Activated CD4-positive, alpha-beta memory T cell treated with anti-CD3 and anti-CD28 coated beads, Interleukin-2, amount 10 ng/mL, durations not matched to agents 7 days and 5 days (primary cell): ENCODE measurements around the gene CAPS2. TPM values are rescaled to one million over a fixed set of nuclear protein-coding genes. Genes with fewer than 3 reads are reported as not detected.

Source experiments
- CTCF ChIA-PET: fragments of 350-600 bp; sonication (Branson Sonifier 250); formaldehyde crosslinking; loops from one replicate; lab custom pipeline; 2021; ENCODE audit warnings: antibody characterized with exemption, inconsistent platforms; lab: Charles Lee
- POLR2A ChIA-PET: fragments of 350-600 bp; sonication (Branson Sonifier 250); formaldehyde crosslinking; loops from one replicate; lab custom pipeline; 2021; ENCODE audit warnings: antibody characterized with exemption; lab: Charles Lee
- DNase-seq: peaks from one replicate; pipeline ENCODE4 v3.0.0-alpha.2; 2020
- H3K27ac Mint-ChIP-seq: one replicate; pipeline ENCODE4 v1.8.0; 2021; ENCODE audit warnings: mild to moderate bottlenecking, mixed read lengths
- H3K27me3 Mint-ChIP-seq: one replicate; pipeline ENCODE4 v1.8.0; 2021; ENCODE audit warnings: mixed read lengths
- H3K36me3 Mint-ChIP-seq: one replicate; pipeline ENCODE4 v1.8.0; 2021; ENCODE audit warnings: low read depth, mixed read lengths
- H3K4me1 Mint-ChIP-seq: one replicate; pipeline ENCODE4 v1.8.0; 2021; ENCODE audit warnings: mixed read lengths
- H3K4me3 Mint-ChIP-seq: one replicate; pipeline ENCODE4 v1.8.0; 2021; ENCODE audit warnings: mild to moderate bottlenecking, mixed read lengths
- H3K9me3 Mint-ChIP-seq: one replicate; pipeline ENCODE4 v1.8.0; 2021; ENCODE audit warnings: mixed read lengths
- total RNA-seq, 2 experiments: library from RNA; stranded (reverse); gene quantifications; one replicate each; pipeline ENCODE4 v1.2.3, GENCODE V29; 2021

CAPS2 gene
- total RNA-seq, 2 experiments from 2014 or later: 3.6 to 4.1 TPM

- Mint-ChIP-seq H3K36me3 (no peaks in the 10 kb centered on the region), H3K4me1 (peaks cover 25% of the 10 kb centered on the region), H3K9me3 (no peaks in the 10 kb centered on the region), H3K4me3 (no peak overlapping the region), H3K27ac (no peak overlapping the region), H3K27me3 (peaks cover 34% of the 10 kb centered on the region)
- CTCF ChIA-PET: interaction anchor here (0.9 to 1.6 kb wide), 3 partner anchors 53 to 147 kb away, joined by 3 to 7 read pairs (median 6); no protein-coding TSS in a partner anchor
- POLR2A ChIA-PET: interaction anchor here (1.0 kb wide), 1 partner anchor 53 kb away, joined by 4 read pairs; the partner anchor contains the start of gene GLIPR1L2
- DNase-seq: no peak
Measured at GRCh38 chr12:75337905-75338304, 7.8 kb upstream of the CAPS2 start.

GRCh38 chr12:75334384-75335030 is 4.4 kb upstream of the CAPS2 start, which contains the start of gene GLIPR1L1:
Gene GLIPR1L1, plus strand, starts transcription at chr12:75334670. Its CDS starts 59 bp downstream, at chr12:75334729.
- POLR2A ChIA-PET: interaction anchor here (0.6 to 1.7 kb wide), 6 partner anchors 57 to 177 kb away, joined by 3 to 7 read pairs (median 4); partner anchors contain the start of genes GLIPR1, GLIPR1L2 and KRR1
- CTCF ChIA-PET: interaction anchor here (0.6 to 3.6 kb wide), 20 partner anchors 10 to 289 kb away, joined by 3 to 17 read pairs (median 4); partner anchors contain the start of genes GLIPR1 and GLIPR1L2
- Mint-ChIP-seq H3K4me1 (peaks cover 33% of the 10 kb centered on the region), H3K27ac (no peak within 1 kb of the TSS), H3K4me3 (peak within 1 kb of the TSS; percentile 59), H3K36me3 (no peaks in the 10 kb centered on the region), H3K9me3 (no peaks in the 10 kb centered on the region), H3K27me3 (peaks cover 31% of the 10 kb centered on the region)
- DNase-seq: peak; percentile 83

- POLR2A ChIA-PET: no interaction called here
- Mint-ChIP-seq H3K36me3 (no peaks in the 10 kb centered on the region), H3K4me3 (no peak overlapping the region)
Measured at GRCh38 chr12:75327642-75328041, 2.5 kb downstream of the CAPS2 start.

GRCh38 chr12:75323663-75324062 is 6.5 kb downstream of the CAPS2 start:
- ChIA-PET POLR2A (no interaction called here), CTCF (no interaction called here)
- no peak overlapping the region for H3K4me3 Mint-ChIP-seq
- peaks cover 14% of the 10 kb centered on the region for H3K27me3 Mint-ChIP-seq
- H3K36me3 Mint-ChIP-seq: no peaks in the 10 kb centered on the region
- H3K27ac Mint-ChIP-seq: no peak overlapping the region
- no peaks in the 10 kb centered on the region for H3K9me3 Mint-ChIP-seq
- no peak for DNase-seq
- H3K4me1 Mint-ChIP-seq: no peaks in the 10 kb centered on the region

More at GRCh38 chr12:75327642-75328041, 2.5 kb downstream of the CAPS2 start:
- Mint-ChIP-seq H3K27ac (no peak overlapping the region), H3K9me3 (no peaks in the 10 kb centered on the region), H3K27me3 (peaks cover 17% of the 10 kb centered on the region), H3K4me1 (peaks cover 8% of the 10 kb centered on the region)
- CTCF ChIA-PET: interaction anchor here (2.8 kb wide), 1 partner anchor 64 kb away, joined by 10 read pairs; the partner anchor contains the start of gene GLIPR1L2
- DNase-seq: no peak

GRCh38 chr12:75322464-75322863 is 7.7 kb downstream of the CAPS2 start:
- Mint-ChIP-seq H3K36me3 (no peaks in the 10 kb centered on the region), H3K4me1 (no peaks in the 10 kb centered on the region), H3K9me3 (no peaks in the 10 kb centered on the region), H3K27ac (no peak overlapping the region), H3K4me3 (no peak overlapping the region), H3K27me3 (peaks cover 12% of the 10 kb centered on the region)
- CTCF ChIA-PET: interaction anchor here (0.8 kb wide), 1 partner anchor 26 kb away, joined by 3 read pairs; no protein-coding TSS in a partner anchor
- POLR2A ChIA-PET: no interaction called here
- no peak for DNase-seq

GRCh38 chr12:75317784-75318183 is 12.3 kb downstream of the CAPS2 start:
- Mint-ChIP-seq H3K4me1 (no peaks in the 10 kb centered on the region), H3K36me3 (no peaks in the 10 kb centered on the region), H3K4me3 (no peak overlapping the region), H3K27me3 (peaks cover 11% of the 10 kb centered on the region), H3K9me3 (no peaks in the 10 kb centered on the region), H3K27ac (no peak overlapping the region)
- ChIA-PET CTCF (no interaction called here), POLR2A (no interaction called here)
- DNase-seq: no peak

- no peak overlapping the region for H3K4me3 Mint-ChIP-seq
Measured at GRCh38 chr12:75315518-75315917, 14.6 kb downstream of the CAPS2 start.

GRCh38 chr12:75311369-75311768 is 18.8 kb downstream of the CAPS2 start:
- no peak for DNase-seq
- no peak overlapping the region for H3K4me3 Mint-ChIP-seq
- ChIA-PET POLR2A (no interaction called here), CTCF (no interaction called here)
- no peaks in the 10 kb centered on the region for H3K4me1 Mint-ChIP-seq
- no peak overlapping the region for H3K27ac Mint-ChIP-seq
- H3K27me3 Mint-ChIP-seq: no peaks in the 10 kb centered on the region
- H3K9me3 Mint-ChIP-seq: no peaks in the 10 kb centered on the region
- no peaks in the 10 kb centered on the region for H3K36me3 Mint-ChIP-seq

More at GRCh38 chr12:75315518-75315917, 14.6 kb downstream of the CAPS2 start:
- Mint-ChIP-seq H3K36me3 (no peaks in the 10 kb centered on the region), H3K27ac (no peak overlapping the region), H3K9me3 (no peaks in the 10 kb centered on the region), H3K27me3 (peaks cover 9% of the 10 kb centered on the region), H3K4me1 (no peaks in the 10 kb centered on the region)
- CTCF ChIA-PET: no interaction called here
- no peak for DNase-seq
- POLR2A ChIA-PET: no interaction called here

GRCh38 chr12:75308279-75308678 is 21.8 kb downstream of the CAPS2 start:
- Mint-ChIP-seq H3K27me3 (no peaks in the 10 kb centered on the region), H3K36me3 (no peaks in the 10 kb centered on the region), H3K4me1 (no peaks in the 10 kb centered on the region), H3K27ac (no peak overlapping the region), H3K4me3 (no peak overlapping the region), H3K9me3 (no peaks in the 10 kb centered on the region)
- ChIA-PET CTCF (no interaction called here), POLR2A (no interaction called here)
- DNase-seq: no peak

- Mint-ChIP-seq H3K9me3 (no peaks in the 10 kb centered on the region), H3K27ac (no peak overlapping the region), H3K36me3 (no peaks in the 10 kb centered on the region), H3K27me3 (no peaks in the 10 kb centered on the region), H3K4me3 (no peak overlapping the region), H3K4me1 (no peaks in the 10 kb centered on the region)
- CTCF ChIA-PET: no interaction called here
- DNase-seq: no peak
- POLR2A ChIA-PET: no interaction called here
Measured at GRCh38 chr12:75305412-75306332, 24.5 kb downstream of the CAPS2 start.

GRCh38 chr12:75302781-75303180 is 27.3 kb downstream of the CAPS2 start:
- no peaks in the 10 kb centered on the region for H3K4me1 Mint-ChIP-seq

GRCh38 chr12:75302225-75302624 is 27.9 kb downstream of the CAPS2 start:
- Mint-ChIP-seq H3K9me3 (no peaks in the 10 kb centered on the region), H3K27ac (no peak overlapping the region), H3K4me1 (no peaks in the 10 kb centered on the region), H3K4me3 (no peak overlapping the region), H3K27me3 (no peaks in the 10 kb centered on the region), H3K36me3 (no peaks in the 10 kb centered on the region)
- CTCF ChIA-PET: no interaction called here
- no peak for DNase-seq
- POLR2A ChIA-PET: no interaction called here

More at GRCh38 chr12:75302781-75303180, 27.3 kb downstream of the CAPS2 start:
- ChIA-PET CTCF (no interaction called here), POLR2A (no interaction called here)
- Mint-ChIP-seq H3K4me3 (no peak overlapping the region), H3K36me3 (no peaks in the 10 kb centered on the region), H3K9me3 (no peaks in the 10 kb centered on the region), H3K27me3 (no peaks in the 10 kb centered on the region), H3K27ac (no peak overlapping the region)
- DNase-seq: no peak

- no peaks in the 10 kb centered on the region for H3K36me3 Mint-ChIP-seq
- no peaks in the 10 kb centered on the region for H3K9me3 Mint-ChIP-seq
- H3K27ac Mint-ChIP-seq: no peak overlapping the region
- no peak for DNase-seq
- no peak overlapping the region for H3K4me3 Mint-ChIP-seq
- ChIA-PET CTCF (no interaction called here), POLR2A (no interaction called here)
- no peaks in the 10 kb centered on the region for H3K27me3 Mint-ChIP-seq
- no peaks in the 10 kb centered on the region for H3K4me1 Mint-ChIP-seq
Measured at GRCh38 chr12:75294797-75295196, 35.3 kb downstream of the CAPS2 start.
